Activated CD4-positive, alpha-beta T cell treated with anti-CD3 and anti-CD28 coated beads for 48 hours (primary cell): ENCODE data around the gene PGK2.
"Not testable (repeated sequence)": the region's sequence is repeated elsewhere in the genome, so short reads cannot be mapped to it uniquely, and the experiment has no call there.

Source experiments
- DNase-seq: peaks from one replicate; pipeline ENCODE4 v3.0.0-alpha.2; 2020

The PGK2 gene

DNA sequence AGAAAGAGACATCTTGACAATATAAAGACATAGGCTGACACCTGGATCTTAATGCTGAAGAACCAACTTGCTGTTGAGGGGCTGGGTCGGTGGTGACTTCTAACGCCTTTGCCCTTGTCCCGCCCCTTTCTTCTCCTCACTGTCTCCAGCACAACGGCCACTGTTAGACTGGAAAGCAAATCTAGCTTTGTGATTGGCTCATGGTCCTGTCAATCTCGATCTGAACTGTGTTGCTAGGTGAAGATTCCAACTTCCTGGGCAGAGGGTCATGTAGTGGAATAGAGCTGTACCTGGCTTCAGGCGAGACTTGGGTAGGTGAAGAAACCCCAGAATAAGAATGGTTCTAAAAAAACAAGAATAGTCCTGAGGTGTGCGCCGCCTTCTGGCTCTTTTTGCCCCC lies at the start of gene PGK2:
PGK2 (minus strand) TSS at position 110 of the 400 bp plus-strand sequence; CDS start at position 12, 98 bp downstream.
- DNase-seq, result no peak

GRCh38 chr6:49835140-49835539 lies 48.1 kb upstream of the PGK2 start:
- no peak for DNase-seq

DNA sequence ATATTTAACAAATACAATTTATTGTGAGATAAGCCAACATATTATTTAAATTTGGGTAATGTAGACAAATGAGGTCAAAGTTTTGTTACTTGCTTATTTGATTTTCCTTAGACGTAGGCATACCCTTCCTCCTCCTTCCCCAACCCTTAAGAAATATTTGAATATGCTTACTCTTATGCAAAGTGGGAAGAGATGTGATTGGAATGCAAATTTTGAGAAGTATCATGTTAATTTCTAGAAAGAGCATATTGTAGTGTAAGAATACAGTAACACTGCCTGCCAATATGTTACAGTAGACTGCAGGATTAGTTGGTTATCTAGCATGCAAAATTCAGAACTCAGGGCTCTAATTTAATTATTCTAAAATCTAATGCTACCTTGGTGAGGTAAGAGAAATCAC lies 46.3 kb upstream of the PGK2 start:
- no peak for DNase-seq

DNA sequence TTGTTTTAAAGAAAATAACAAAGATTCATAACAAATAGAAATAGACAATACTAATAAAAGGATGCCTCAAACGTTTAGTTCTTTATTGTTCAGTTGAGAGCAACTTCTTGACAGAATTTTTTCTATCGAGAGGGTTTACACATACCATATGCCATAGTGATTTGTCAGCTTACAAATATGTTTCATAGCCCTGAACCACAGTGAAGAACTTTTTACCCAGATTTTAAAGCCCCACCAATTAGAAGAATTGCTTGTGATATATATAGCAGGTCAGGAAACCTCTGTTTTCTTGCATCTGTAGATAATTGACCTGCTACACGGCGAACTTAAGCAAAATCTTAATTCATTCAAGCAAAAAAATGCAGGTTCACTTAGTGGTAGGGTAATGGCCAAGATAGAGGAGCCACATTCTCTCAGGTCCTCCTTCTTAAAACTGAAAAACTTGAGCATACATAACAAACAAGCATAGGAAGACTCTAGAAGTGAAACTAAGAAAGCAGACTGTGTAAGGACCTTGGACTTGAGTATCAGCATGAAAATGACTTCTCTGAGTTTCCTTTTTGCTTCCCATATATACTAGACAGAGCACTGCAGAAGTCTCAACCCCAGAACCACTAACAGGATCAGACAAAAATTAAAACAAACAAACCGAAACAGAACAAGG lies 39.8 kb upstream of the PGK2 start:
- DNase-seq, result no peak

GRCh38 chr6:49815166-49815565 lies 28.1 kb upstream of the PGK2 start:
- DNase-seq, result no peak

DNA sequence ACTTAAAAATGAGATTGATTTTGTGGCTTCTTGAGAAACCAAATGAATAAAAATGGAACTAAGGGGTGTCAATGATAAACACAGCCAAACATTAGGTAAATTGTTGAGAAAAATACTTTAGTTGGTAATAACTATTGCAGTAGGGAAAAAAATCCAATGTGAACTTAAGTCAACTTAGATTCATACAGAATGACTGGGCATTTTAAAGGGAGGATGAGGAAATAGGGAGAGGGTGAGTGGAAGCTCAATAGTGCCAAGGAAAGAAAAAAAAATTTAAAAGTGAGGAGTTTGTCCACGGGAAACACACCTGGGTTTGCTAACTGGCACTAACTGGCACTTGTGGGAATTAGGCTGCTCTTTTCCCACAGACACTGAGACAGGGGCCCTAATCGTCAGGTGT lies 26.2 kb upstream of the PGK2 start:
- DNase-seq, result no peak

DNA sequence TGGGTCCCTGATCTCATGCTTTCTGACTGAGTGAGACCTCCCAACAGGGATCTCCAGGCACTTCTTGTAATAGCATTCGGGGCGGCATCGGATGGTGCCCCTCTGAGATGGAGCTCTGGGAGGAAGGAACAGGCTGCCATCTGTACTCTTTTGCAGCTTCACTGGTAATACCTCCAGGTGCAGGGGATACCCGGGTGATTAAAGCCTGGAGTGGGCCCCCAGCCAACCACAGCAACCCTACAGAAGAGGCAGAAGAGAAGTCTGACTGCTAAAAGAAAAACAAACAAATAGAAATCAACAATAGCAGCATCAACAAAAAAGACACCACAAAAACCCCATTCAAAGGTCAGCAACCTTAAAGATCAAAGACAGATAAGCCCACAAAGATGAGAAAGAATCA lies 19.1 kb upstream of the PGK2 start:
- DNase-seq, result no peak

DNA sequence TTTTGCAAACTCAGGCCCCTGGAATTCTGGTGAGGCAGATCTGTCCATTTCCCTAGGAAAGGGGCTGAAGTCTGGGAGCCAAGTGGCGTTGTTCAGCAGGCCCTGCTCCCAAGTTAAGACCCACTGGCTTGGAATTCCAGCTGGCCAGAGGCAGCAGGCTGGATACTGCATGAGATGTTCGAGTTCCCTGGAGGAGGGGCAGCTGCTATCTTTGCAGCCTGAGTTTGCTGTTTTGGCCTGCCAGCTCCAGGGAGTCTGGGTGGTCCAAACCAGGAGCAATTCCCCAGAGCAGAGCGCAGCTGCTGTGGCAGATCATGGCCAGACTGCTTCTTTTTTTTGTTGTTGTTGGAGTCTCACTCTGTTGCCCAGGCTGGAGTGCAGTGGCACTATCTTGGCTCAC lies 18.2 kb upstream of the PGK2 start:
- DNase-seq, result no peak

DNA sequence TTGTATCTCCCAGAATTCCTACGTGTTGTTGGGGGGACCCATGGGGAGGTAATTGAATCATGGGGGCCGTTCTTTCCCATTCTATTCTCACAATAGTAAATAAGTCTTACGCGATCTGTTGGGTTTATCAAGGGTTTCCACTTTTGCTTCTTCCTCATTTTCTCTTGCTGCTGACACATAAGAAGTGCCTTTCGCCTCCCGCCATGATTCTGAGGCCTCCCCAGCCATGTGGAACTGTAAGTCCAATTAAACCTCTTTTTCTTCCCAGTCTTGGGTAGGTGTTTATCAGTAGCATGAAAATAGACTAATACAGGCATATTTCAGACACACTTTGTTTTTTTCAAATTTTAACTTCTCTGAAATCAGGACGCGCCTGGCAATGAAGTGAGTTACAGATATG lies 14.4 kb upstream of the PGK2 start:
- no peak for DNase-seq

- no peak for DNase-seq
Observed at GRCh38 chr6:49799090-49799489, 12.0 kb upstream of the PGK2 start.

DNA sequence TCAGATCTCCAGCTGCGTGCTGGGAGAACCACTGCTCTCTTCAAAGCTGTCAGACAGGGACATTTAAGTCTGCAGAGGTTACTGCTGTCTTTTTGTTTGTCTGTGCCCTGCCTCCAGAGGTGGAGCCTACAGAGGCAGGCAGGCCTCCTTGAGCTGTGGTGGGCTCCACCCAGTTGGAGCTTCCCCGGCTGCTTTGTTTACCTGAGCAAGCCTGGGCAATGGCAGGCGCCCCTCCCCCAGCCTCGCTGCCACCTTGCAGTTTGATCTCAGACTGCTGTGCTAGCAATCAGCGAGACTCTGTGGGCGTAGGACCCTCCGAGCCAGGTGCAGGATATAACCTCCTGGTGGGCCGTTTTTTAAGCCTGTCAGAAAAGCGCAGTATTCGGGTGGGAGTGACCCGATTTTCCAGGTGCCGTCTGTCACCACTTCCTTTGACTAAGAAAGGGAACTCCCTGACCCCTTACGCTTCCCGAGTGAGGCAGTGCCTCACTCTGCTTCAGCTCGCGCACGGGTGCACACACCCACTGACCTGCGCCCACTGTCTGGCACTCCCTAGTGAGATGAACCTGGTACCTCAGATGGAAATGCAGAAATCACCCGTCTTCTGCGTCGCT lies 9.9 kb upstream of the PGK2 start:
- DNase-seq, result not testable (repeated sequence)

GRCh38 chr6:49790341-49790740 lies 3.3 kb upstream of the PGK2 start:
- no peak for DNase-seq

DNA sequence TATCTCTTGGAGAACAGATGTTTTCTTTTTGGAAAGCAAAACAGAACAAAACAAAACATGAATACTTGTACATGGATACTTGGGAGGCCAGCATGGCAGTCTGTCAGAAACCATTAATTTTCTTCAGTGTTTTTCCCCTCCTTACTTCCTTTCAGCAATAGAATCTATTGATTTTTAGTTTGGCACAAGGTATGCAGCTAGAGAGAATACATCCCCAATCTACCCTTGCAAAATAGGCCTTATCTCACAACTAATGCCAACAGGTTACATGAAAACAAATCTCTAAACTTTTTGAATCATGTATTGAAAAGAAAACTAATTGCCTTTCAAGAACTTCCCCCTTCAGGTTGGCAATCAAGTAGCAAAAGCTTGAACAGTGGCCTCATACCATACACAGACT lies 2.8 kb downstream of the PGK2 start:
- DNase-seq, result no peak

DNA sequence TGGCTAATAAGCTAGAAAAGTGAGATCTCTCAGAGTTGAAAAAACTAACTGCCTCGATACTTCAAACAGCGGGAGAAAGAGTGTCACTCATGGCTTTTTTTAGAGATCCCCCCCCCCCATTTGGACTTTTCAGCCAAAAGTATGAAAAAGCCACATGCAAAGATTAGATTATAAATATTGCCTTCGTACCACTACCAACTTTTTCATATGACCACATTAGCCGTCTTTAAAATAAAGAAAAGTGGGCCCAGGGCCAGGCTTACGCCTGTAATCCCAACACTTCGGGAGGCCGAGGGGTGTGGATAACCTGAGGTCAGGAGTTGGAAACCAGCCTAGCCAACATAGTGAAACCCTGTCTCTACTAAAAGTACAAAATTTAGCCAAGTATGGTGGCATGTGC lies 4.4 kb downstream of the PGK2 start:
- no peak for DNase-seq

DNA sequence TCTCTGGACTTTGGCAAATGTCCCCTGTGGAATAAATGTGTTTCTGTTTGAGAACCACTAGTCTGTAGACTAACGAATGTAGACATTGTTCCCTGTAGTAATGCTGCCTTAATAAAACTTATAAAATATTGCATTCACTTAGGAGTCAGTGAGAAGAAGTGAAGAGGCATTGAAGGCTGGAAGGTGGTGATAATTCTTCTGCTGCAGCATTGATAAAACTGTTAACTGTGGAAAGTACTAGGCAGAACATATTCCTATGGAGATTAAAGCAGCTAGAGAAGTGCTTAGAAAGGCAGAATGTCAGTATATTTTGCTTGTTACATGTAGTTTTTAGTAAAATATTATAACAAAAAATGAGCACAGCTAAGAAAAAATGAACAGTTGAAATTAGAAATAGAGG lies 4.8 kb downstream of the PGK2 start:
- DNase-seq, result no peak

DNA sequence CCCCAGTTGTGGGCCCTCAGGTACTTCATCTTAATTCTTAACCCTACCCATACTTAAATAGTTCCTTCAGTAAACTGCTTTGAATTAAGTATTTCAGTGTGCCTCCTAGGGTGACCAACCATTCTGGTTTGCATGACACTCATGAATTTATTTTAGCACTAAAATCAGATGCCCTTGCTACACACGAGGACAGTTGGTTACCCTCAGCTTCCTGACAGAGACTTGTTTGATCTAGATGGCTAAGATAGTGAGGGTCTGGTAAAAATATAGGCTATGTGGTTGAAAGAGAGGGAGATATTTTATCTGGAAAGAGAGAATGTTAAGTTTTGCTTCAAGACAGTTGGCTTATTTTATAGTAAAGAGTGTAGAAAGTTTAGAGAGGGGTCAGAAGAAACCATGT lies 10.6 kb downstream of the PGK2 start:
- no peak for DNase-seq

GRCh38 chr6:49775043-49775442 lies 12.0 kb downstream of the PGK2 start:
- DNase-seq, result no peak

GRCh38 chr6:49772285-49772684 lies 14.8 kb downstream of the PGK2 start:
- no peak for DNase-seq

DNA sequence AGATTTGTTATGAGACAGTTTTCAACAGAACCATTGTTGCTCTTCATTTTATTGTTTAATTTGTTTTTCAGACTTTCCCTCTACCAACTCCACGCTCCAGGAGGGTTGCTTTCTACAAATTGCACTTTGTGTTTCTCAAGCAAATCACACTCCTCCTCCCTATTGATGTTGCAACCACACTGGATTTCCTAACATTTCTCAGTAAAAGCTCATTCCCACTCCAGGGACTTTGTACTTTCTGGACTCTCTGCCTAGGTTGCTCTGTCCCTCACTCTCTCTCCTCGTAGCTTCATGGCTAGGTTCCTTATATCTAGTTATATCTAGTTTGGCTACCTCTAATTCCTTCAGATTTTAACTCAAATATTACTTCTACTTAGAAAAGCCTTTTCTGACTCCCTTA lies 20.3 kb downstream of the PGK2 start:
- no peak for DNase-seq

- DNase-seq, result no peak
Observed at GRCh38 chr6:49764571-49765236, 22.4 kb downstream of the PGK2 start.

DNA sequence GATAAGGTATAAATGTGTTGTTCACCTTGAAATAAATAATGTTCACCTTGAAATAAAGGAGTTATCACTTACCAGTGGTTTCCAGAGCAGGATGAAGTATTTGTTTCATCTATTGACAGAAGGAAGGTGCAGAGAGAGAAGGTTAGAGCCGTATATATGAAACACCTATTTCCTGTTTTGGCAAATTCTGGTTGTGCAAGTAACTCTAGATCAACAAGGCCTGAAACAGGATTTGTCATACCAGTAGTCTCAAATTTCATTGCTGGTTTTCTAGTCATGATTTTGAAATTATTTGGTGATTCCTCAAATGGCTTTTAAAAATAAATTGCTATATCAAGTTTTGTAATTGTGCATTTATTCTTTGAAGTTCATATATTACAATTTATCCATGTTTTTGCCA lies 42.8 kb downstream of the PGK2 start, which contains the start of gene CRISP3:
CRISP3 (minus strand) TSS at position 130 of the 400 bp plus-strand sequence; CDS start at position 109, 21 bp downstream.
- DNase-seq, result no peak

DNA sequence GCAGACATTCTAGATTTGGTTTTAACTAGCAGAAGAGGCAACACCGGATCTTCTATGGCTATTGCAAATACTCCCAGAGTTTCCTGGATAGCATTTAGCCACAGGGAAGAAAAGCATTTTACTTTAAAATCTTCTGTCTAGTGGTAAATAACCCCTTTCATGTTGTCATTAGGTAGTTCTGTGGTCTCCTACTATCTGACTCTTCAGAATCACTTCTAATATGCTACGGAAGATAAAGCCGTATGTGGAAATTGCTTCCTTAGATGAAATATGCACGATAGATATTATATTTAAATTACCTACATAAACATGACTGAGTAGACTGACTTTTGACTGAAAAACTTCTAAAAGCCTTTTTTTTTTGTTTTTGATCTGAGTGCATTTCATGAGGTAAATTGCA lies 43.7 kb downstream of the PGK2 start:
- no peak for DNase-seq

DNA sequence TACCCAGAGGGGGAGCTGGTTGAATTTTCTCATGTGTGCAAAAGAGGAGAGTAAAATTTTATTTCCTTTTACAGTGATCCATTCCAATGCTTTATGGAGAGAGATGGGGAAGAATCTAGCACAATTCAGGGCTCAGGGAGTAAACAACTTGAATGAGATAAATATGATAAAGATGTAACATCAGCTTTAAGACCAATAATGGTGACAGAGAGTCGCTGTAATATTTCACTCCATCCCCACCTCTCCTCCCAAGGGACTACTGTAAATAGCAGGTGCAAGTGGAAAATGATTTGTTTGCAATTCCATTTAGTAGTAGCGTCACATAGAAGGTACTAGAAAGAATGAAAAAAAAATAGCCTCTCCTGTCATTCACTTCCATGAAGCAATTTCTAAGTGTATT lies 47.7 kb downstream of the PGK2 start:
- DNase-seq, result no peak

DNA sequence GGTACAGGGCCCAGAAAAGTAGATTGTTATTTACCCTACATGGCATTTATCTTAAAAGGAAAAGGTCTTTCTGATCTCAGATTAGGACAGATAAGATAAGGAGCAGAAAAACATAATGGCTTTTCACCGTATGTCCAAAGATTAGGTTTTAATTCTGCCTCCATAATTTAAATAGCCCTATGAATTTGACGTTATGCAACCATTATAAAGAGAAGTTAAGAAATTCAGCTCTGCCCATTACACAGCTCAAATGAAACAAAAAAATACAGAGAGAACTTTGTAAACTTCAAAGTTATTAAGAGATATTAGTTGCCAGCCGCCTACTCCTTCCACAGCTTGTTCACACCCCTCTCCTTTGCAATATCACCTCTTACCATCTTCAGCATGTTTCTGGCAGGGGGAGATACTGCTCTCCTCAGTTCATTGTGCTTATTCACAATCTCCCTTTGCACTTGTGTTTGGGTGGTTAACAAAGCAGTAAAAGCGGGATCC lies 51.0 kb downstream of the PGK2 start:
- no peak for DNase-seq
